Astrocyte of the spinal cord (primary cell): ENCODE data around the gene FOXA2.

Experiments
- DNase-seq: peaks from one replicate; pipeline ENCODE4 v3.0.0; 2011; ENCODE audit warnings: low read depth, low spot score
- H3K4me3 ChIP-seq: 2 replicates; pipeline ENCODE4 v1.5.1; 2011; ENCODE audit warnings: low read depth, mild to moderate bottlenecking, low read length, moderate library complexity
- CTCF ChIP-seq: IDR thresholded peaks from 2 replicates; pipeline ENCODE4 v1.5.1; 2012; ENCODE audit warnings: low read depth, mild to moderate bottlenecking, low read length, inconsistent platforms
- in situ Hi-C: cut with HindIII; loops from 2 replicates; pipeline ENCODE4 v1.10.0; 2017; ENCODE audit warnings: low sequenced_read_pairs

Gene FOXA2

GRCh38 chr20:22584522-22584921 is at the start of gene FOXA2:
Gene FOXA2 (minus strand): TSS chr20:22584572. CDS start chr20:22584278, 294 bp downstream.
- no peak for DNase-seq
- no peak for TF ChIP-seq CTCF
- in situ Hi-C loops, result no loop called here
- no peak within 1 kb of the TSS for H3K4me3 ChIP-seq

GRCh38 chr20:22630701-22631100 is 46.3 kb upstream of the FOXA2 start:
- H3K4me3 ChIP-seq, result no peak overlapping the region
- no peak for TF ChIP-seq CTCF
- no peak for DNase-seq
- in situ Hi-C loops, result no loop called here

GRCh38 chr20:22629927-22630326 is 45.6 kb upstream of the FOXA2 start:
- no peak for TF ChIP-seq CTCF

GRCh38 chr20:22629447-22629846 is 45.1 kb upstream of the FOXA2 start:
- no peak for DNase-seq
- in situ Hi-C loops, result no loop called here
- no peak overlapping the region for H3K4me3 ChIP-seq
- TF ChIP-seq CTCF, result no peak

More at GRCh38 chr20:22629927-22630326, 45.6 kb upstream of the FOXA2 start:
- no peak for DNase-seq
- in situ Hi-C loops, result no loop called here
- H3K4me3 ChIP-seq, result no peak overlapping the region

- in situ Hi-C loops, result no loop called here
- TF ChIP-seq CTCF, result no peak
- no peak overlapping the region for H3K4me3 ChIP-seq
- DNase-seq, result no peak
These were observed 42.1 kb upstream of the FOXA2 start for GRCh38 chr20:22626496-22626895.

GRCh38 chr20:22623211-22623610 is 38.8 kb upstream of the FOXA2 start:
- in situ Hi-C loops, result no loop called here
- no peak for DNase-seq
- no peak overlapping the region for H3K4me3 ChIP-seq
- no peak for TF ChIP-seq CTCF

- no peak for TF ChIP-seq CTCF
- no peak overlapping the region for H3K4me3 ChIP-seq
- in situ Hi-C loops, result no loop called here
- DNase-seq, result no peak
These were observed 36.0 kb upstream of the FOXA2 start for GRCh38 chr20:22620342-22620741.
